ENCODE measurements around the gene HPS4.

Gene HPS4

DNA sequence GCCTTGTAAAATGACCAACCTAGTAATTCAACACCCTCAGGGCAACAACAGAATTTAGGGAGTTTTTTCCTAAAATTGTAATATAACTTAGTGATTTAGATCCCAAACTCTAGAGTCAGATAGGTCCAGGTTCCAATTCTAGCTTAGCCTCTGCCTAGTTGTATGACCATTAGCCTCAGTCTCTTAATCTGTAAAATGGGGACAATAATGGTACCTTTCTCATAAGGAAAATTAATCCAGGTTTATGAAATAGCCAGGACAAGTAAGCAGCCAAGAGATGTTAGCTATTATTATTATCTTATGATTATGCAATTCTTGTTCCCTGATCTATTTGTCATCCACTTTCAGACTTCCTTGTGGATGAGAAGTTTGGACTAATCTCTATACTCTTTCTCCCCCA, 24.6 kb upstream of the HPS4 start:
- Histone ChIP-seq H3K27me3 (ENCODE audit: insufficient read depth, low read length, poor library complexity, severe bottlenecking) (no peaks in the 10 kb centered on the region), H3K36me3 (ENCODE audit: insufficient read depth, low read length) (peaks cover 46% of the 10 kb centered on the region), H3K4me2 (ENCODE audit: low read depth, low read length, poor library complexity, severe bottlenecking) (no peak overlapping the region)

DNA sequence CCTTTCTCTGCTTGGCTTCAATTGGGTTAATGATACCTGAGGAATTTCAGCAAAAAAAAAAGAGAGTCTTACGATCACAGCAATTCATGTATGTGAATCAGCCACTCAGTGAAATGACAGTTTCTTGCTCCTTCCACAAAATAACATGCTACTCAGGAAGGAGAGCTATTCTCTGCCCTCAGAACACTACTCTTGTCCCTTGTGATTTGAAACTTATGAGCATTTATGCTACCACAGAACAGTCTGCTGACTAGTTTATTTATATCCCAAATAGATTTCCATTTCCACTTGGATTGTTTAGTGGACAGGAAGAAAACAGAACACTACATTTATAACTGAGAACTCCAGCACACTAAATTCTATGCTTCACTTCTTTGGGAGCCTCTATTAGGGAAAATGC, 20.2 kb upstream of the HPS4 start:
- Histone ChIP-seq H3K4me2 (ENCODE audit: low read depth, low read length, poor library complexity, severe bottlenecking) (peak overlapping the region; percentile 81), H3K9ac (ENCODE audit: low read depth, low read length, poor library complexity, severe bottlenecking) (peak overlapping the region; percentile 73), H3K4me3 (ENCODE audit: low read length, poor library complexity, severe bottlenecking) (peak overlapping the region; percentile 64), H3K4me1 (ENCODE audit: insufficient read depth, low read length, poor library complexity, severe bottlenecking) (peaks cover 23% of the 10 kb centered on the region), H3K27me3 (ENCODE audit: insufficient read depth, low read length, poor library complexity, severe bottlenecking) (no peaks in the 10 kb centered on the region), H4K20me1 (ENCODE audit: insufficient read depth, low read length, poor library complexity, severe bottlenecking) (no peaks in the 10 kb centered on the region), H3K79me2 (ENCODE audit: insufficient read depth, low read length) (peaks cover 27% of the 10 kb centered on the region; the same call in 1 of the 2 replicates), H3K9me3 (ENCODE audit: insufficient read depth, low read depth, low read length) (no peaks in the 10 kb centered on the region), H3F3A (ENCODE audit: low read depth) (peaks cover 12% of the 10 kb centered on the region), H3K9me2 (replicated peaks; ENCODE audit: low read depth, low read length) (no peaks in the 10 kb centered on the region), H2AFZ (ENCODE audit: low read length) (no peak overlapping the region), H3K36me3 (ENCODE audit: insufficient read depth, low read length) (peaks cover 69% of the 10 kb centered on the region)
- no peak for TF ChIP-seq EZH2phosphoT487 (IDR thresholded peaks at IDR 0.05; ENCODE audit: borderline replicate concordance)
- no peak for TF ChIP-seq CTCF (conservative IDR thresholded peaks at IDR 0.05; ENCODE audit: low read length)

More for the DNA sequence above, 24.6 kb upstream of the HPS4 start:
- no peak overlapping the region for H3K4me3 ChIP-seq (ENCODE audit: low read length, poor library complexity, severe bottlenecking)
- H4K20me1 ChIP-seq (ENCODE audit: insufficient read depth, low read length, poor library complexity, severe bottlenecking), result peaks cover 10% of the 10 kb centered on the region
- no peaks in the 10 kb centered on the region for H3K9me3 ChIP-seq (ENCODE audit: insufficient read depth, low read depth, low read length)
- H3K79me2 ChIP-seq (ENCODE audit: insufficient read depth, low read length), result peaks cover 62% of the 10 kb centered on the region
- H3K9me2 ChIP-seq (replicated peaks; ENCODE audit: low read depth, low read length), result no peaks in the 10 kb centered on the region
- peaks cover 12% of the 10 kb centered on the region for H3F3A ChIP-seq (ENCODE audit: low read depth)
- no peak for TF ChIP-seq CTCF (conservative IDR thresholded peaks at IDR 0.05; ENCODE audit: low read length)
- TF ChIP-seq EZH2phosphoT487 (IDR thresholded peaks at IDR 0.05; ENCODE audit: borderline replicate concordance), result no peak
- H3K4me1 ChIP-seq (ENCODE audit: insufficient read depth, low read length, poor library complexity, severe bottlenecking), result peaks cover 29% of the 10 kb centered on the region
- no peak overlapping the region for H3K9ac ChIP-seq (ENCODE audit: low read depth, low read length, poor library complexity, severe bottlenecking)
- H2AFZ ChIP-seq (ENCODE audit: low read length), result no peak overlapping the region

DNA sequence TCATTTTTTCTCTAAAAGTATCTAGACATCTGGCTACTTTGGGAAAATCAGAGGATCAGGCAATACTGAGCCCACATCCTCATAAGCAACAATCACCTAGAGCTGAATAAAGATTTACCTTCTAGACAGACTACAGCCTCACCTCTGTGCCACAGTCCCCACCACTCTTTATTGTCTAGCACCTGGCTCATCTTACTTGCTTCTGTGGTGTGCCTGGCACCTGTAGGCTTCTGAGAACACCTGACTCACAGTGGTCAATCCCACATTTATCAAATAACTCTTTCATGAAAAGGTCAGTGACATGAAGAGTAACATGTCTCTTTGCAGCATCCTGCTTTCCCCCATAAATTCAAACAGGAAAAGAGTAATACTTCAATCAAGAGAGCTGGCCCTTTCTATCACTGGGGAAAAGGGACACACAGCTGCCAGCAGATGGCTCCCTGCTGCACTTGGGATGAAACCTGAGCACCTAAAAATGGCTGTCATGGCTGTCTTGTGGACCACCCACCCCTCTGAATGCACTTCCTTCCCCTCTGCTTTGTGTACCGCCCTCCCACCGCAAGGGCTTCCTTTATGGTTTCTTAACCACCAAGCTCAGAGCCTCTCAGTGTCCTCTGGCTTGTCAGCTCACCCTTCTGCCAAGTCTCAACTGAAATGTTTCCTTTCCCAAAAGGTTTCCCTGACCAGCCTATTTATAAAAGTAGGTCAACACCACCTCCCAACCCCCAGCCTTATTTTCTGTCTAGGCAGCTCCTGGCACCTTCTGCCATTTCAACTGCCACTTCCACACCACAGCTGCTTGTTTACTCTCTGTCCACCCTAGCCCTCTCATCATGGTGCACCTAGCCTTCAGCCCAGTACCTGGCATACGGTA, 19.3 kb upstream of the HPS4 start:
- peaks cover 22% of the 10 kb centered on the region; the same call in 1 of the 2 replicates for H3K79me2 ChIP-seq (ENCODE audit: insufficient read depth, low read length)
- peak overlapping the region; percentile 64 for H3K4me3 ChIP-seq (ENCODE audit: low read length, poor library complexity, severe bottlenecking)
- peak overlapping the region; percentile 81 for H3K4me2 ChIP-seq (ENCODE audit: low read depth, low read length, poor library complexity, severe bottlenecking)
- H3K9me3 ChIP-seq (ENCODE audit: insufficient read depth, low read depth, low read length), result no peaks in the 10 kb centered on the region
- TF ChIP-seq EZH2phosphoT487 (IDR thresholded peaks at IDR 0.05; ENCODE audit: borderline replicate concordance) (no peak), CTCF (conservative IDR thresholded peaks at IDR 0.05; ENCODE audit: low read length) (peak; percentile 95)
- peaks cover 12% of the 10 kb centered on the region for H3F3A ChIP-seq (ENCODE audit: low read depth)
- peak overlapping the region; percentile 73 for H3K9ac ChIP-seq (ENCODE audit: low read depth, low read length, poor library complexity, severe bottlenecking)
- no peaks in the 10 kb centered on the region for H4K20me1 ChIP-seq (ENCODE audit: insufficient read depth, low read length, poor library complexity, severe bottlenecking)
- H2AFZ ChIP-seq (ENCODE audit: low read length), result no peak overlapping the region
- H3K36me3 ChIP-seq (ENCODE audit: insufficient read depth, low read length), result peaks cover 66% of the 10 kb centered on the region
- H3K4me1 ChIP-seq (ENCODE audit: insufficient read depth, low read length, poor library complexity, severe bottlenecking), result peaks cover 23% of the 10 kb centered on the region
- H3K9me2 ChIP-seq (replicated peaks; ENCODE audit: low read depth, low read length), result no peaks in the 10 kb centered on the region
- no peaks in the 10 kb centered on the region for H3K27me3 ChIP-seq (ENCODE audit: insufficient read depth, low read length, poor library complexity, severe bottlenecking)
